Brain pericyte (primary cell): ENCODE measurements around the gene SERPINA1.
A peak's percentile ranks its signal among the peaks of the same experiment; 100 is the strongest.
"Not testable (repeated sequence)": the region's sequence is repeated elsewhere in the genome, so short reads cannot be mapped to it uniquely, and the experiment has no call there.

Experiments
- DNase-seq: peaks from one replicate; pipeline ENCODE4 v3.0.0-alpha.2; 2012; ENCODE audit warnings: low read depth, low spot score

SERPINA1 gene

DNA sequence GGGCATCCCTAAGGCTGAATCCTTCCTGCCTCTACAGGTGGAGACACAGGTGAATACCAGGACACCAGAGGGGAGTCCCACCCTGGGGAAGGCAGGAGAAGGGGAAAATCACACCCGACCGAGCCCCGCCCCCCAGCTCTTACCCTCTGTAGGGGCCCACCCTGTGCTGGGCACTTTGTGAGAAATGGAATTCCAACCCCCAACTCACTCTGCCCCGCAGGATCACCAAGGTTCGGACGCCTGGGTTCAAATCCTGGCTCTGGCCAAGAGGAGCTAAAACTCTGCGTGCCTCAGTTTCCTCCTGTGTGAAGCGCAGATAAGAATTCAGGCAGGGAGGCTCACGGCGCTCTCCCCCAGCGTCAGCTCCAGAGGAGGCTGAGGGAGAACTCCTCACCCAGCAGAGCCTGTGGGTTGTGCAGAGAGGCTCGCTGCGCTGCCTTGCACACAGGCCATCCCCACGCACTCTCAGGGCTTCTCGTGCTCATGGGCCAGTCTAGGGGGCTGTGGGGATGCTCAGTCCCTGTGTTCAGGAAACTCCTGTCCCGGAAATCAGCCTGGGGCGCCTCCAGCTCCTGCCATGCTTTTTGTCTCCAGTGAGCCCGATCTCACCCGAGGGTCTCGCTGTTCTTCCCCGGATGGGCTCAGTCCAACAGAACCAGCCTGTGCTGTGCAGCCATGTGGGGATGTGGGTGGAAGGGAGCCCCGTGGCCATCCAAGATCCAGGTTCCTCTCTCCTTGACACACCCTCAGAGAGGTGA, 18.5 kb downstream of the SERPINA1 start:
- not testable (repeated sequence) for DNase-seq

DNA sequence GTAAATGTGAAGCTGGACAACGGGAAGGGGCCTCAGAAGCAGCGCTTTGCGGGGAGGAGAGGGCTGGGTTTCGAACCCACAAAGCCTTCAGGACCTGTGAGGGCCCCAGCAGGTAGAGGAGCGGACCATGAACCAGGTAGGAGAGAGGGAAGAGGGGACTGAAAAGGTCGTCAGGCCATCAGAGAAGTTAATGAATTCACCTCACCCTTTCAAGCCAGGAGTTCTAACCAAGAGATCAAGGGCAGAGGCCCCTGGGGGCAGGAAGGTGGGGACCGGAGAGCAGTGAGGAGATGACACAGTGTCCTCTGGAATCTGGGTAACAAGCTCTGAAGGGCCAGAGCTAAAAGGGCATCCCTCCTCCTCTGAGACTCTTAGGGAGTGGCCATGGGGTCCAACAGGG, 19.4 kb downstream of the SERPINA1 start:
- no peak for DNase-seq

DNA sequence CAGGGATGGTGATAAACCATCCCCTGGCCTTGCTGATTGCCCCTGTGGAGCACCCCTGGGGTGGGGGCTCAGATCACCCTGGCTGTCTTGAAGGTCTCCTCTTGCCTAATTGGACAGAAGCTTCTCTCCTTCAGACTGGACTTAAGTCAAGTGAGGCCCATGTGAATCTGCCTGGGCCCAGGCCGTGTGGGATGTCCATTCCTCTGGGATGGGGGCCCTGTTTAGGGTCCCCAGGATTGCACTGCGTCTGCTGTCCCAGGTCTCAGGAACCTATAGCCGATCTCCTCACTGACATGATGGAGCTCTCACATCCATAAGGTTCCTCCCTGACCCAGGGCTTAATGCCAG, 20.2 kb downstream of the SERPINA1 start:
- no peak for DNase-seq

DNA sequence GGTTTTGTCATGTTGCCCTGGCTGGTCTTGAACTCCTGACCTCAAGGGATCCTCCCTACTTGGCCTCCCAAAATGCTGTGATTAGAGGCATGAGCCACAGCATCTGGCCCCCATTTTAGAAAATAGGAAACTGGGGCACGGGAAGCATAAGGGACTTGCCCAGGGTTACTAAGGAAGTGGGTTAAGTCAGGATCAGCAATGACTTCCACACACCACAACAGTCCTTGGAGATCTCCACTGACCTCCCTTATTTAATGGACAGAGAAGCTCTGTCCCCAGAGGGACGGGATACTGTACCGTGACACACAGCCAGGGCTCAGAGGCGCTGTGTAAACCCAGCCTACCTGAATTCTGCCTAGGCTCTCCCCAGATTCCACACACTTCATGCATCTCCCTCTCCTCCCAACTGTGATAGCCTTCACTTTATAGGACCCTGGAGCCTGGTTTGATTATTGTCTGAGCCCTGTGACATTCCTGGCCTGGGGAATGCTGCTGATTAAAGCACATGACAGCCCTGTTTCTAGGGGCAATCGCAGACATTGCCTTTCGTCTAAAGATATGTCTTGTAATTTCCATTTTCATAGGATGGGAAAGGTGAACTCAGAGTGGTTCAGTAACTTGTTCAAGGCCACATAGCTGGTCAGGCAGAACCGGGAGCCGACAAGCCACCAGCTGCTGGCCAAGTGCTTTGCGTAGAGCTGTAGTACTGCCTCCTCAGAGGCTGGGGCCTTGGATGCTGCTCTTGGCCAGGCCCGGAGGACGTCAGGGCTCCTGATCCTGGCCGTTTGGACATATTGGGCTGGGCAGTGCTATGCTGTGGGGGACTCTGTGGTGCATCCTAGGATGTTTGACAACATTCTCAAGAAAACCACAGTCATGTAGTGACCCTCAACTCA, 20.8 kb downstream of the SERPINA1 start:
- no peak for DNase-seq

DNA sequence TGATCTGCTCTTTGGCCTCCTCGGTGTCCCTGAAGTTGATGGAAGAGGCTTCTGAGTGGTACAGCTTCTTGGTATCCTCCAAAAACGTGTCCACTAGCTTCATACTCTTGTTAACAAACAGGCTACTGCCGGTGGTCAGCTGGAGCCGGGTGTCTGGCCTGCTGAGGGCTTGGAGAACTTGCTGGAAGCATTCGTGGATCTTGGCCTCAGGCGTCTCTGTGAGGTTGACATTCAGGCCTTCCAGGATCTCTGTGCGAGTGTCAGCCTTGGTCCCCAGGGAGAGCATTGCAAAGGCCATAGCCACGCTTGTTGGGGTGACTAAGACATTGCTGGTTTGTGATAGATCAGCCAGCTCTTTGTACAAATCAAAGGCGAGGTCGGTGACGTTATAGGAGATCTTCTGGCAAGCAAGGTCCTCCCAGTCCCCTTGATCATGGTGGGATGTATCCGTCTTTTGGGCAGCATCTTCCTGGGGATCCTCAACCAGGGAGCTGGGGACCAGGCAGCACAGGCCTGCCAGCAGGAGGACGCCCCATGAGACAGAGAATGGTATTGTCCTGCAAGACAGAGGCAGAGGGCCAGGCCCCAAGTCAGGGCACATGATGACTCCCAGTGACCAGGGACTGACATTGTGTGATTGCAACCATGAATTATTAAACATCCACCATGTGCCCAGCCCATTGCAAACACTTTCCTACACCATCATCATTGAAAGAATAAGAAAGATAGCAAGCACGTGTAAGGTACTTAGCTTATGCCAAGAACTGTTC, 22.1 kb downstream of the SERPINA1 start, which contains the start of gene SERPINA2:
Gene SERPINA2, minus strand, starts transcription at position 553 of the 770 bp plus-strand sequence.
- DNase-seq, result no peak

DNA sequence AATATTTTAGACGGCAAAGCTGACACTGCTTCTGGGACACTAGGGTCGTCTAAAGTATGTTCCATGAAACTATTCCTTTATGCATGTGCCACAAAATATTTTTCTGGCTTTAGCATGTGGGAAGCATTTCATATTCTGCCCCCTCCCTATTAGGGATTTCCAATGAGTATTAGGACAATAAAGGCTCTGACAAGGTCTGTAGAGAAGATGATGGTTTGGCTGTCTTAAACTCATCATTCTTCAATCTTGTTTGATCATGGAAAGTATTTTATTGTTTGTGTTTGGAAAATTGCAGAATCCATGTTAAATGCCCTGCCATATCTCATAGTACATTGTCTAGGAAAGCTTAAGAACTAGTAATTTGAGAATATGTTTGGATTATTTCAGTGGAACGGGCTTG, 22.8 kb downstream of the SERPINA1 start:
- DNase-seq, result no peak

DNA sequence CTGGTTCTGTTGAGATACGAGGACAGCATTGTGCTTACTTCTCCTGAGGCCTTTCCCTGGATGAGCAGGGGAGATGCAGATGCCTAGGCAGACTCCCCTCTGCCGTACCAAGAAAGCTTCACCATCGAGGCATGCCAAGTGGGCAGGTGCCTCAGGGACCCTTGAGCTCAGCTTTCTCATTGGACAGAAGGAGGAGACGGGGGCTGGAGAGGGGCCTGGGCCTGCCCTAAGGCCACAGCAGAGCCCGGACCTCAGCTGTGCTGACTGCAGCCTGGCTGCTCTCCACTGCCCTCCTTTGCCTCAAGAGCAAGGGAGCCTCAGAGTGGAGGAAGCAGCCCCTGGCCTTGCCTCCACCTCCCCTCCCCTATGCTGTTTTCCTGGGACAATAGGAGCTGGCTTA, 23.4 kb downstream of the SERPINA1 start:
- DNase-seq, result no peak

DNA sequence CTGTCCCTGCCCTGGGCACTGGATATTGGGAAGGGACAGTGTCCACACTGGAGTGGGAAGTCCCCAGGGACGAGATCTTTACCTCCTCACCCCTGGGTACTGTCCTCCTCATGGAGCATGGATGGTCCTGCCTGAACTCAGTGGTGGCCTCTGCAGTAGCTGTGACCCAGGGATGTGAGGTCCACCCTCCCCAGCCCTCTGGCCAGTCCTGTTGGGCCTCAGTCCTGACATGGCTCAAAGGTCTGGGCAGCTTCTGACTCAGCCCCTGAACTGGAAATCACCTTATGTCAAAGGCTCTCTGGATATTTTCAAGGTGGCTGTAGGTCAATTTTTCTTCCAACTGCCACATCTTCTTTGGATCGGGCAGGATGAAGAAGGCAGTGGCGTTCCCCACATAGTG, 24.4 kb downstream of the SERPINA1 start:
- no peak for DNase-seq

DNA sequence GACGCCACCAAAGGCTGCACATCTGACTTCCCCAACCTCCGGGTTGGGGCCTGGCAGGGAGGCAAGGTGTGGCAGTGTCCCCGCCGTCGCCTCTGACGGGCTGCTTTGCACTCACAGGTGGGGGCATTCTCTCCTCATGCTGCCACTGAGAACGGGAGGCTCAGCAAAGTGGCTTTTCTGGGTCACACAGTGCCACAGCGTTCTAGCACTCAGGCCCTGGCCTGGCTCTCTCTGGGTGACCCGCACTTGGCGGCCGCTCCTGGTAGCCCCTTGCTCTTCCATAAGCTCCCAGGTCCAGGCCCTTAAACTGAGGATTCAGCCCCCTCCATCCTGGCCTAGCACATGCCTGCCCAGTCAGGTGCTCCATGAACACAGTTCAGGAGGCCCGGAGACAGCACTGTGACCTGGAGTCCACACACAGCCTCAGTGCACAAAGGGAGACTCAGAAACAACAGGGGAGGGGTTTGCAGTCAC, 25.2 kb downstream of the SERPINA1 start:
- no peak for DNase-seq

DNA sequence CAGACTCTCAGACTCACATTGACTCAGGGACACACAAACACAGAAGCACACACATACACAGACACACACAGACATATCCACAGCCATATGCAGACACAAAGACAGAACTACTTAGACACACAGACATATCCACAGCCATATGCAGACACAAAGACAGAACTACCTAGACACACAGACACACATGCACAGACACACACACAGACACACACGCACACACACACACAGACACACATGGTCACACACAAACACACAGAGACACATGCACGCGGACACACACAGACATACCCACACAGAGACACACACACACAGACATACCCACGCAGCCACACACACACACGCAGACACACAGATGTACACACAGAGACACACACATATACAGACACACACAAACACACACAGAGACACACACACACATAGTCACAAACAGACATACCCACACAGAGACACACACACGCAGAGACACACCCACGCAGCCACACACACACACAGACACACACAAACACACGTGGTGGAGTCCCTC, 25.7 kb downstream of the SERPINA1 start:
- no peak for DNase-seq

DNA sequence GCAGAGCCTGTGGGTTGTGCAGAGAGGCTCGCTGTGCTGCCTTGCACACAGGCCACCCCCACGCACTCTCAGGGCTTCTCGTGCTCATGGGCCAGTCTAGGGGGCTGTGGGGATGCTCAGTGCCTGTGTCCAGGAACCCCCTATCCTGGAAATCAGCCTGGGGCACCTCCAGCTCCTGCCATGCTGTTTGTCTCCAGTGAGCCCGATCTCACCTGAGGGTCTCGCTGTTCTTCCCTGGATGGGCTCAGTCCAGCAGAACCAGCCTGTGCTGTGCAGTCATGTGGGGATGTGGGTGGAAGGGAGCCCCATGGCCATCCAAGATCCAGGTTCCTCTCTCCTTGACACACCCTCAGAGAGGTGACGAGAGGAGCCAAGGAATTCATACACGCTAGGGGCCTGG, 26.7 kb downstream of the SERPINA1 start:
- DNase-seq, result no peak

DNA sequence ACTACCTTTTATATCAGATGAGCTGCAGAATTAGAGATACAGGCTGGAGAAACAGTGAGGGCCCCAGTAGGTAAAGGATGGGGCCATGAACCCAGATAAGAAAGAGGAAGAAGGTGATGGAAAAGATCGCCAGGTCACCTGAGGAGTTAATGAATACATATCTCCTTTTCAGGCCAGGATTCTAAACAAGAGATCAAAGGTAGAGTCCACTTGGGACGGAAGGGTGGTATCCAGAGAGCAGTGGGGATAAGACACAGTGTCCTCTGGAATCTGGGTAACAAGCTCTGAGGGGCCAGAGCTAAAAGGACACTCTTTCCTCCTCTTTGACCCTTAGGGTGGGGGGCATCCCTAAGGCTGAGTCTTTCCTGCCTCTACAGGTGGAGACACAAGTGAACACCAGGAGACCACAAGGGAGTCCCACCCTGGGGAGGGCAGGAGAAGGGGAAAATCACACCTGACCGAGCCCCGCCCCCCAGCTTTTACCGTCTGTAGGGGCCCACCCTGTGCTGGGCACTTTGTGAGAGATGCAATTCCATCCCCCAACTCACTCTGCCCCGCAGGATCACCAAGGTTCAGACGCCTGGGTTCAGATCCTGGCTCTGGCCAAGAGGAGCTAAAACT, 27.3 kb downstream of the SERPINA1 start:
- no peak for DNase-seq

DNA sequence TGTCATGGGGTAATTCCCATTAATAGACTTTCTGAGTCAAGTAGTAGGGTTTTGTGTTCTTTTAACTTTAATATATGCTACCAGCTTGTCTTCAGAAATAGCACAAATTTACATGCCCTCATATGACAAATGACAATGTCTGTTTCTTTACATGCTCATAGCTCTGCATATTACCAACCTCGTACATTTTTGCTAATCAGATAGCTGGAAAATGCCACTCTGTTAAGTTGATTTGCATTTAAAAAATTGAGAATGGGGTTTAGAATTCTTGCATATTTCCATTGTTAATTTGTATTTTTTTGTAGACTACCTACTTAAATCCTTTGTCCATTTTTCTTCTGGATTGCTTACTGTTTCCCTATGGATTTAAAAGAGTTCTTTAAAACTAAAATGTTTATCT, 31.2 kb downstream of the SERPINA1 start:
- no peak for DNase-seq

DNA sequence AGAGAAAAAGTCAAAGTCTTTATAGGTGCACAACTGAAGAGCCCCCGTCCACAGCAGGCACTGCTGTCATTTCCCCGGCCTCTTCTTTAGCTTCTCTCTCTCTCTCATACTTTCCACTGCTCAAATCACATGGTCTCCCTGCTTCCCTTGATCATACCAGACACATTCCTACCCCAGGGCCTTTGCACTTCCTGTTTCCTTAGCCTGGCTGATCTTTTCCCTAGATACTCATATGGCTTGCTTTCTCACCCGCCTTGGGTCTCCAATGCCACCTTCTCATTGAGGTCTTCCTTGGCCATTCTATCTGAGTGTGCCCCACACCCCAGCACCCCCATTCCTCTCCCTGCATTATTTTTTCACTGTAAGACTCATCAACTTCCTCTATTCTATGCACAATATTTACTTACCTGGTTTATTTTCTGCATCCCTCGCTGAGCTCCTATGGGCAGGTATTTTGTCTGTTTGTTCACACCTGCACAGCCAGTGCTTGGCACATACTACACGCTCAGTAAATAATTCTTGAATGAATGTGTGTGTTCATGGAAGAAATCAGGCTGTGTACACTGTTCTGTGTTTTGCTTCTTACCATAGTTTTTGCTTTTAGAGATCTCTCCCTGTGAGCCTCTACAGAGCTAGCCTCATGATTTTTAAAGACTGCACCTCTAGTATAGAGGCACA, 31.9 kb downstream of the SERPINA1 start:
- no peak for DNase-seq

DNA sequence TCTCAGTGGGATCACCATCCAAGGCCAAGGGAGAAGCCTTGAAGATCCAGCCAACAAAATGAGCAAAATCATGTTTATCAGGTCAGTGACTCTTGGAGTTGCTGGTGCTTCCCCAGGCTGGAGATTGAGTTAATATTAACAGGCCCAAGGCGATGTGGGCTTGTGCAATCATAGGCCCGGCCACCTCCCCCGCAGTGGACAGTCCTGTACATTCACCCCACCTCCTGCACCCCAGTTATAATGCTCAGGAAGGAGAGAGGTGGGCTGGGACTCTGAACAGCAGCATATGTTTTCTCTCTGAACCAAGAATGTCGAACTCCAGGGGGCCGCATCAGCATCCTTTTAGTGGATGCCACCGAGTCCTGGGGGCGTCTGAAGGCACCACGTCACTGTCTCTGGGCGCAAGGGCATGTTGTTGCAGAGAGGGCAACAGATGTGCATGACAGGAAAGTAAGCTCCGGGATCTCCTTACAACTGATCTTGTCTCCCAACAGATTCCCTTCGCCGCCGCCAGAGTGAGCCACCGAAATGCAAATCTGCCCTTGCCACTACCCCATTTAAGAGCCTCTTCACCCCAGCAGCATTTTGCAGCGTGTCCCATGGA, 33.1 kb downstream of the SERPINA1 start:
- peak; percentile 43 for DNase-seq

DNA sequence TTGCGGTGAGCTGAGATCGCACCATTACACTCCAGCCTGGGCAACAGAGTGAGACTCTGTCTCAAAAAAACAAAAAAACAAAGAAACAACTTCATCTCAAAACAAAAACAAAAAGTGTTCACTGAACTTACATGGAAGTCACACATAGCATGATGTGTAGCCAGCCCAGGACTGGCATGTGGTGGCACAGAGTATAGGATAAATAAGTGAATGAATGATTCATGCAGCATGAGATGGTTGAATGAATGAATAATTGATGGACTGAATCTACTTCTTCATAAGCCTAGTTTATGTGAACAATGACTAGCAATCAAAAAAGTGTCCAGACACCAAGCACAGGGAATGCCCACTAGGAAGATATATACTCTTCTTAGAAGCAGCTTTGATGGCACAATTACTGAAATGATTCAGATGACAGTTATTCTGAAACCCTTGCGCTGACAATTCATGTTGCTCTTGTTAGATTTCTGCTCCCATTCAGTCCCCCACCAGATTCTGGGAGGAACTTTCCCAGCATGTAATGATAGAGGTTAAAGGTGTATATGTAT, 33.7 kb downstream of the SERPINA1 start:
- no peak for DNase-seq

DNA sequence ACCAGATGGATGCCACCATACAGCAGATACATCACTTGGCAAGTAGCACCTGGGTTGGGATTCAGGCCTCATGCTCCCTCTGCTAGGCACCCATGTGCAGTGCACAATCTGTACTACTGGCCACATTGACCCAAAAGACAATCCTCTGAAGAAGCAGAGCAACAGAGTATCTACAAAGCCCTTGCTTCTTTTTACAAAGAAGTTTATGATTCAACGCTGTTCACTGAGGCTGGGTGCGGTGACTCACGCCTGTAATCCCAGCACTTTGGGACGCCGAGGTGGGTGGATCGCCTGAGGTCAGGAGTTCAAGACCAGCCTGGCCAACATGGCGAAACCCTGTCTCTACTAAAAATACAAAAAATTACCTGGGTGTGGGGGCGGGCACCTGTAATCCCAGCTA, 34.2 kb downstream of the SERPINA1 start:
- not testable (repeated sequence) for DNase-seq

DNA sequence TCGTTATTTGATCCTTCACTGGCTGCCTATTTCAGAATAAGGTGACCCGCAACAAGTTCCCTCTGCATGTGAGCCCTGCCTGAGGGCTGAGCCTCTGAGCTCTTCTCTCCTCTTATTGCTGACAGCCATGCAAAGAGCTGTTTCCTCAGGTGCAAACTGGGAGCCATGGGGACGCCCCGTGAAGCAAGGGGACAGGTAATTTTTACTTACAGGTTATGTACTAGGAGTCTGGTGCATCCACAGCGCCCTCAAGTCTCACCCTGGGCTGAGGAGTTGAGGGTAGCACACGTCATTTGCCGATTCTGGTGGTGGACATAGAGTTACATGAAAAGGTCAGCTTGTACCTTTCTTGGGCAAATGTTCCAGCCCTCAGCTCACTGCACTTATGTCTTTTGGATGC, 39.1 kb downstream of the SERPINA1 start:
- no peak for DNase-seq

DNA sequence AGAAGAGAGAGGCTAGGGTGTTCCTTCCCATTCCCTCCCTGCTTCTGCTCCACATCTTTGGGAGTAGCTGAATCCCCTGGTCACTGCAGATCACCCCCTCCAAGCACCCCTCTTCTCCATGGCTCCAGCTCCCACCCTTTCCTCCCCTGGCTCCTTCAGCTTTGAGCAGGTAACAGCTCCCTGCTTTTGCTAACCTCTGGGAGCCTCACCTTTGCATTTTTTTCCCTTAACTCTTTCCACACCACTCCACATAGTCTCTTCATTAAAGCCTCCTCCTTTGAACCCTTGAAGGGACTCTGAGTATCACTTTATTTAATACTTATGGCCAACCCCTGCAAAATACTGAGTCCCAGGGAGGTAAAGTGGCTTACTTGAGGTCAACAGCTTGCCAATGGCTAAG, 39.6 kb downstream of the SERPINA1 start:
- no peak for DNase-seq

DNA sequence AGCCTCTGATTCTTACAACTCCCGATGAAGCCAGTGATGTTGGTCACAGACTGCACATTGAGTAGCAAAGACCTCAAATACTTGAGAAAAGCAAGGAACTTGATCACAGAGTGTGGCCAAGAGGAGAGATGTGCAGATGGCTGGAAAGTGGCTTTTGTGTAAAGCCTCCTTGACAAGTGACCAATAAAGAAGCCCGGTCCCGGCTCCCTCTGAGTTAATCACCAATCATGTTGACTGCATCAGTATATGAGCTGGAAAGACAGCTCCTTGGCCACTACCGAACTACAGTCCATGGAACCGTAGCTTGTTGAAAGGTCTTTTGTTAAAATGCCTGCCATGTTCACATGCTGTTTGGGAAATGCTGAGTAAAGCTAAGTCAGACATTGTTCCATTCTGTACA, 41.6 kb downstream of the SERPINA1 start:
- no peak for DNase-seq
